ENCODE measurements around the gene PDCD1LG2.

Gene PDCD1LG2

GRCh38 chr9:5552301-5552700, 42.0 kb downstream of the PDCD1LG2 start:
- TF ChIP-seq TAF1 (IDR thresholded peaks at IDR 0.05; ENCODE audit: borderline replicate concordance, insufficient read depth, low read length) (no peak), FOXP2 (optimal IDR thresholded peaks at IDR 0.05; ENCODE audit: borderline replicate concordance, extremely low read depth, extremely low read length, insufficient read depth) (no peak), SIN3A (IDR thresholded peaks at IDR 0.05; ENCODE audit: borderline replicate concordance, insufficient read depth, low read length) (no peak), POLR2AphosphoS5 (IDR thresholded peaks at IDR 0.05; ENCODE audit: low read depth, low read length) (no peak)
- TF ChIP-seq, protein P1, sequence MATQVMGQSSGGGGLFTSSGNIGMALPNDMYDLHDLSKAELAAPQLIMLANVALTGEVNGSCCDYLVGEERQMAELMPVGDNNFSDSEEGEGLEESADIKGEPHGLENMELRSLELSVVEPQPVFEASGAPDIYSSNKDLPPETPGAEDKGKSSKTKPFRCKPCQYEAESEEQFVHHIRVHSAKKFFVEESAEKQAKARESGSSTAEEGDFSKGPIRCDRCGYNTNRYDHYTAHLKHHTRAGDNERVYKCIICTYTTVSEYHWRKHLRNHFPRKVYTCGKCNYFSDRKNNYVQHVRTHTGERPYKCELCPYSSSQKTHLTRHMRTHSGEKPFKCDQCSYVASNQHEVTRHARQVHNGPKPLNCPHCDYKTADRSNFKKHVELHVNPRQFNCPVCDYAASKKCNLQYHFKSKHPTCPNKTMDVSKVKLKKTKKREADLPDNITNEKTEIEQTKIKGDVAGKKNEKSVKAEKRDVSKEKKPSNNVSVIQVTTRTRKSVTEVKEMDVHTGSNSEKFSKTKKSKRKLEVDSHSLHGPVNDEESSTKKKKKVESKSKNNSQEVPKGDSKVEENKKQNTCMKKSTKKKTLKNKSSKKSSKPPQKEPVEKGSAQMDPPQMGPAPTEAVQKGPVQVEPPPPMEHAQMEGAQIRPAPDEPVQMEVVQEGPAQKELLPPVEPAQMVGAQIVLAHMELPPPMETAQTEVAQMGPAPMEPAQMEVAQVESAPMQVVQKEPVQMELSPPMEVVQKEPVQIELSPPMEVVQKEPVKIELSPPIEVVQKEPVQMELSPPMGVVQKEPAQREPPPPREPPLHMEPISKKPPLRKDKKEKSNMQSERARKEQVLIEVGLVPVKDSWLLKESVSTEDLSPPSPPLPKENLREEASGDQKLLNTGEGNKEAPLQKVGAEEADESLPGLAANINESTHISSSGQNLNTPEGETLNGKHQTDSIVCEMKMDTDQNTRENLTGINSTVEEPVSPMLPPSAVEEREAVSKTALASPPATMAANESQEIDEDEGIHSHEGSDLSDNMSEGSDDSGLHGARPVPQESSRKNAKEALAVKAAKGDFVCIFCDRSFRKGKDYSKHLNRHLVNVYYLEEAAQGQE (IDR thresholded peaks at IDR 0.05; ENCODE audit: insufficient read depth in 1 of 2, low read depth in 2 of 2, low read length in 2 of 2): no peak

DNA sequence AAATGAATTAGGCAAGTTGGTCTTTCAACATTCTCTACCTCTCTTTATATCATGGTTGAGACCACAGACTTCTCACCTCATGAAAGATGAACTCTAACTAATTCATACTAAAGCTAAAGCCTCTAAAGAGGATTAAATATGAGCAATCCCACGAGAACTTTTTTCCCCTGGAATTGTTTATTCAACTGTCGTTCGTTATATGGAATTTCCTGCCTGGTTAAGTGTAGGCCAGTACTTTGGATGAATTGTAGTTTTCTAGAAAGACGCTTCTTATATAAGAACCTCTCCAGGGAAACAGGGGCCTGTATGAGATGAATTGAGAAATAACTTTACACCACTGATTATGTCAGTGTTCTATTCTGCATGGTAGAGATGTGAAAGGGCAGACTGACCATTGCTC, 42.9 kb downstream of the PDCD1LG2 start:
- TF ChIP-seq SIN3A (IDR thresholded peaks at IDR 0.05; ENCODE audit: borderline replicate concordance, insufficient read depth, low read length): no peak
- TF ChIP-seq POLR2AphosphoS5 (IDR thresholded peaks at IDR 0.05; ENCODE audit: low read depth, low read length): no peak
- TF ChIP-seq, protein P1 (IDR thresholded peaks at IDR 0.05; ENCODE audit: insufficient read depth in 1 of 2, low read depth in 2 of 2, low read length in 2 of 2): no peak
- no peak for TF ChIP-seq TAF1 (IDR thresholded peaks at IDR 0.05; ENCODE audit: borderline replicate concordance, insufficient read depth, low read length)
- TF ChIP-seq FOXP2 (optimal IDR thresholded peaks at IDR 0.05; ENCODE audit: borderline replicate concordance, extremely low read depth, extremely low read length, insufficient read depth): no peak

DNA sequence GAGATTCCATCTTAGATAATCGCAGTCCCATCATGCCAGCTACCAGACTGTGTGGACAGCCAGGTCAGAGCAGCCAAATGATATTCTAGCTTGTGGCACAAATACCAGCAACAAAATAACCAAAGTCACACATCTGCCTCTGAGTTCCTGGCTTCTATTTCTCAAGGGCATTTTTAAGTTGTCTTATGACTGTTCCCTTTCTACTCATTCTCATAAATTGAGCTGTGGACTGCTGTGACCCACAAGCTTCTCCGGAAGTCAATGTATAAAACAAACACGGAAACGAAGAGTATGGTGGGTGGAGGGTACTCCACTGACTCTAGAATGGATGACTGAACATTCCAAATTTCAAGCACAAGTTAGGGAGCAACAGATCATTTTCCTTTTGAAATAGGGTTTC, 43.9 kb downstream of the PDCD1LG2 start:
- no peak for TF ChIP-seq FOXP2 (optimal IDR thresholded peaks at IDR 0.05; ENCODE audit: borderline replicate concordance, extremely low read depth, extremely low read length, insufficient read depth)
- no peak for TF ChIP-seq TAF1 (IDR thresholded peaks at IDR 0.05; ENCODE audit: borderline replicate concordance, insufficient read depth, low read length)
- TF ChIP-seq SIN3A (IDR thresholded peaks at IDR 0.05; ENCODE audit: borderline replicate concordance, insufficient read depth, low read length): no peak
- no peak for TF ChIP-seq POLR2AphosphoS5 (IDR thresholded peaks at IDR 0.05; ENCODE audit: low read depth, low read length)
- TF ChIP-seq, protein P1 (IDR thresholded peaks at IDR 0.05; ENCODE audit: insufficient read depth in 1 of 2, low read depth in 2 of 2, low read length in 2 of 2): no peak

DNA sequence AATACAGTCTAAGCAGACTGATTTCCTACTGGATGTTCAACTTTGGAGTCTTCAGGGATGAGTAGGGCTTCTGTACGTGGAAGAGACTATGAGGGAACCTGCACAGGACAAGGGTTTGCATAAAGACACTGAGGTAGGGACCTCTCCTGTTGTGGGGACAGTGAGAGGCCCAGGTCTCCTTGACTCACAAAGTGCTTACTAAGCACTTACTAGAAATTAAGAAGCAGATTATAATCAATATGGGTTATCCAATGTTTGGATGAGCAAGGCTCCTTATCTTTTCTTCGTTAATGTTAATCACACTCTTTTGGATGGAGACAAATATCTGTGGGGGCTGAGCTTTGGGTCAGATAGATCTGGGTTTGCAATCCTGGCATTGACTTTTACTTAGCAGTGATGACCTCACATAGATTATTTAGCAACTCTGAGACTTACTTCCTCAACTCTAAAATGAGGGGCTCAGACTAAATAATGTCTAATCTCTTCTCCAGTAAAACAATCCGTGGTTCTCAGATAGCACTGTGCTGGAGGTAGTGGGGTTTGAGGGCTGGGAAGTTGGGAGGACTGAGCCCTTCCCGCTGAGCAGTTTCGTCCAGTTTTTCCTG, 45.9 kb downstream of the PDCD1LG2 start:
- no peak for TF ChIP-seq POLR2AphosphoS5 (IDR thresholded peaks at IDR 0.05; ENCODE audit: low read depth, low read length)
- no peak for TF ChIP-seq SIN3A (IDR thresholded peaks at IDR 0.05; ENCODE audit: borderline replicate concordance, insufficient read depth, low read length)
- TF ChIP-seq FOXP2 (optimal IDR thresholded peaks at IDR 0.05; ENCODE audit: borderline replicate concordance, extremely low read depth, extremely low read length, insufficient read depth): no peak
- no peak for TF ChIP-seq TAF1 (IDR thresholded peaks at IDR 0.05; ENCODE audit: borderline replicate concordance, insufficient read depth, low read length)
- TF ChIP-seq, protein P1 (IDR thresholded peaks at IDR 0.05; ENCODE audit: insufficient read depth in 1 of 2, low read depth in 2 of 2, low read length in 2 of 2): no peak

All from PFSK-1 (cell line).